GM23248 (cell line): ENCODE results near the gene SPATA6. TPM values are rescaled to one million over a fixed set of nuclear protein-coding genes. Genes with fewer than 3 reads are reported as not detected.
A peak's percentile ranks its signal among the peaks of the same experiment; 100 is the strongest.

Experiments used
- DNase-seq: peaks from one replicate; pipeline ENCODE4 v3.0.0-alpha.2; 2015
- H2AFZ ChIP-seq: fragments of 200-600 bp; sonication (generic); 2 replicates; pipeline ENCODE4 v1.6.1; 2016; ENCODE audit warnings: antibody characterized with exemption
- H3F3A ChIP-seq: fragments of 200-600 bp; sonication (generic); 2 replicates; pipeline ENCODE4 v1.6.1; 2016; ENCODE audit warnings: mild to moderate bottlenecking, antibody characterized with exemption, mixed run types; ENCODE audit not compliant: insufficient read depth
- H3K27ac ChIP-seq: fragments of 200-600 bp; sonication (generic); 2 replicates; pipeline ENCODE4 v1.5.1; 2016; ENCODE audit warnings: mild to moderate bottlenecking
- H3K27me3 ChIP-seq: fragments of 200-600 bp; sonication (generic); replicated peaks from 2 replicates; pipeline ENCODE4 v1.6.1; 2016; ENCODE audit warnings: mild to moderate bottlenecking; ENCODE audit not compliant: insufficient read depth
- H3K36me3 ChIP-seq: fragments of 200-600 bp; sonication (generic); 2 replicates; pipeline ENCODE4 v1.6.1; 2016; ENCODE audit warnings: low read depth, mild to moderate bottlenecking
- H3K4me1 ChIP-seq: fragments of 200-600 bp; sonication (generic); 2 replicates; pipeline ENCODE4 v1.6.1; 2016; ENCODE audit warnings: mild to moderate bottlenecking; ENCODE audit not compliant: insufficient read depth
- H3K4me2 ChIP-seq: fragments of 200-600 bp; sonication (generic); one replicate; pipeline ENCODE4 v1.6.1; 2016; ENCODE audit warnings: mild to moderate bottlenecking; ENCODE audit not compliant: unreplicated experiment
- H3K4me3 ChIP-seq: fragments of 200-600 bp; sonication (generic); 2 replicates; pipeline ENCODE4 v1.5.1; 2016; ENCODE audit warnings: mild to moderate bottlenecking
- H3K79me2 ChIP-seq: fragments of 200-600 bp; sonication (generic); 2 replicates; pipeline ENCODE4 v1.6.1; 2016; ENCODE audit warnings: mild to moderate bottlenecking; ENCODE audit not compliant: insufficient read depth
- H3K9ac ChIP-seq: fragments of 200-600 bp; sonication (generic); 2 replicates; pipeline ENCODE4 v1.6.1; 2016; ENCODE audit warnings: mild to moderate bottlenecking
- H3K9me2 ChIP-seq: fragments of 200-600 bp; sonication (generic); 2 replicates; pipeline ENCODE4 v1.6.1; 2016; ENCODE audit warnings: mixed run types, mild to moderate bottlenecking, moderate library complexity; ENCODE audit not compliant: insufficient read depth
- H3K9me3 ChIP-seq: fragments of 200-600 bp; sonication (generic); one replicate; pipeline ENCODE4 v1.6.1; 2017; ENCODE audit warnings: low read depth
- H4K20me1 ChIP-seq: fragments of 200-600 bp; sonication (generic); 2 replicates; pipeline ENCODE4 v1.6.0; 2016; ENCODE audit not compliant: insufficient read depth
- EZH2 ChIP-seq: fragments of 200-600 bp; sonication (generic); IDR thresholded peaks from 2 replicates; pipeline ENCODE4 v1.6.1; 2018; ENCODE audit warnings: antibody characterized with exemption, mild to moderate bottlenecking; ENCODE audit not compliant: insufficient read depth, poor library complexity, severe bottlenecking
- EZH2phosphoT487 ChIP-seq: fragments of 200-600 bp; sonication (generic); IDR thresholded peaks from 2 replicates; pipeline ENCODE4 v1.6.1; 2018; ENCODE audit warnings: antibody characterized with exemption, moderate library complexity, mild to moderate bottlenecking, low read depth; ENCODE audit not compliant: insufficient read depth
- WGBS, 2 experiments: methylation state at CpG; one replicate each; pipeline ENCODE4 v1.1.6; 2015 to 2017; ENCODE audit warnings: low lambda C conversion rate in 2 of 2, low coverage in 1 of 2; ENCODE audit errors: missing lambda C conversion rate in 2 of 2; 5-methylcytosine and 5-hydroxymethylcytosine counted together
- in situ Hi-C: fragments of 300-500 bp; cut with MboI; formaldehyde crosslinking; loops from 2 replicates; pipeline ENCODE4 v1.15.0; 2020
- polyA plus RNA-seq: library from polyadenylated mRNA; unstranded; fragments of >200 nt; fragmentation: Nextera tagmentation; extraction: Ambion mirVana; gene quantifications from 2 replicates; pipeline ENCODE4 v1.2.1, GENCODE V29; 2016
- total RNA-seq: library from RNA; depleted of rRNA; stranded (reverse); fragments of >200 nt; shearing (Covaris generic); gene quantifications from 2 replicates; pipeline ENCODE4 v1.2.3, GENCODE V29; 2014

Gene SPATA6
- total and polyA plus RNA-seq, 2 experiments from 2014 or later, result 1.4 to 5.1 TPM

DNA sequence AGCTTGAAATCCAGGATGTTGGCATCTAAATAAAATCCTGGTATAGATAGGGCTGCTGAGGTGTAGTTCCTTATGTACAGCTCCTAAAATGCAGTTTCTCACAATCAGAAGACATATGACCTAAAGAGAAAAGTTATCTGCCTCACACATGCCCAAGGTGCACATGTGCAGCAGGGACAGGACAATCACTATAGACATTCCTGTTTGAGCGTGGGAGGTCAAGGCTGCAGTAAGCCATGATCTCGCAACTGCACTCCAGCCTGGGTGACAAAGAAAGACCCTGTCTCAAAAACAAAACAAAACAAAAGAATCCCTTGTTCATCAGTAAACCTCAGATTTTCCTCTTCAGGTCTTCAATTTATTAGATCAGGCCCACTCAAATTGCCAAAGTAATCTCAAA is 66.1 kb downstream of the SPATA6 start:
- no peaks in the 10 kb centered on the region for H4K20me1 ChIP-seq
- 93 to 97% methylated on average over 2 of the region's 2 CpGs for WGBS, 2 experiments

DNA sequence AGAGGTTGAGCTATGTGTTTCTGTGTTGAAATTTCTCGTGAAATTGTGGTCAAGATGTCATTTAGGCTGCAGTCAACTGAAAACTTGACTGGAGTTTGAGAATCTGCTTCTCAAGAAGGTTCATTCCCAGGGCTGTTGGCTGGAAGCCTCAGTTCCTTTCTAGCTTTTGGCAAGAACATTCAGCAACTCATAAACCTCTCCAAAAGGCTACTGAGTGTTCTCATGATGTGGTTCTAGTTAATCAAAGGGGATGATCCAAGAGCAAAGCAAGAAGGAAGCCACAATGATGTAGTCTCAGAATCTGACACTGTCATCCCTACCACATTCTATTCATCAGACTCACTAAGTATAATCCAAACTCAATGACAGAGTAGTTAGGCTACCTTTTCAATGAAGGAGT is 66.6 kb downstream of the SPATA6 start:
- WGBS, 2 experiments, result 42 to 46% methylated on average over 1 of the region's 1 CpG
- in situ Hi-C loops, result no loop called here

More for the DNA sequence above, 66.1 kb downstream of the SPATA6 start:
- H3K9me2 ChIP-seq, result no peaks in the 10 kb centered on the region
- H3K27ac ChIP-seq, result no peak overlapping the region
- TF ChIP-seq EZH2phosphoT487, result no peak
- no peak for TF ChIP-seq EZH2
- H3K4me3 ChIP-seq, result no peak overlapping the region
- H3K9ac ChIP-seq, result no peak overlapping the region
- no peaks in the 10 kb centered on the region for H3K27me3 ChIP-seq
- in situ Hi-C loops, result no loop called here
- no peak for DNase-seq
- H3K36me3 ChIP-seq, result no peaks in the 10 kb centered on the region
- no peaks in the 10 kb centered on the region for H3F3A ChIP-seq
- no peaks in the 10 kb centered on the region for H3K79me2 ChIP-seq
- H3K9me3 ChIP-seq, result no peaks in the 10 kb centered on the region
- no peak overlapping the region for H3K4me2 ChIP-seq
- H3K4me1 ChIP-seq, result no peaks in the 10 kb centered on the region
- no peak overlapping the region for H2AFZ ChIP-seq

DNA sequence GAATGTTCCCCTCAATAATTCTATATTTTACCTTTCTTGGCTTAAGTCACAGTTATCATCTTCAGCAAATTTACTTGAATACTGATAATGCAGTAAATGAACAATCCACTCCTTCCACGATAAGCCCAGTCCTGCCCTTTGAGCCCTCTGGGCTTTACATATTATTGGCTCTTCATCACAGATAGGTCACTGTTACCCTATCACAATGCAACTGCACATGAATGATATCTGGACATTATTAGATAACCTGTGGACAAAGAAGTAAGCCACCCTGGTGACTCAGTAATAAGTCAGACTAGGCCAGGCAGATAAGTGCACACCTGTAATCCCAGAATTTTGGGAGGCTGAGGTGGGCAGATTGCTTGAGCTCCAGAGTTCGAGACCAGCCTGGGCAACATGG is 69.4 kb downstream of the SPATA6 start:
- no peak overlapping the region for H3K4me3 ChIP-seq
- no peak for DNase-seq
- no peaks in the 10 kb centered on the region for H3K9me3 ChIP-seq
- in situ Hi-C loops, result no loop called here
- 88 to 90% methylated on average over 2 of the region's 2 CpGs for WGBS, 2 experiments
- no peak overlapping the region for H3K9ac ChIP-seq
- no peak for TF ChIP-seq EZH2phosphoT487
- no peak for TF ChIP-seq EZH2
- no peak overlapping the region for H3K27ac ChIP-seq
- H4K20me1 ChIP-seq, result no peaks in the 10 kb centered on the region
- no peak overlapping the region for H2AFZ ChIP-seq
- H3K9me2 ChIP-seq, result no peaks in the 10 kb centered on the region
- no peaks in the 10 kb centered on the region for H3K4me1 ChIP-seq
- H3K79me2 ChIP-seq, result no peaks in the 10 kb centered on the region
- no peaks in the 10 kb centered on the region for H3K36me3 ChIP-seq
- no peaks in the 10 kb centered on the region for H3K27me3 ChIP-seq
- H3F3A ChIP-seq, result no peaks in the 10 kb centered on the region
- no peak overlapping the region for H3K4me2 ChIP-seq

More for the DNA sequence above, 66.6 kb downstream of the SPATA6 start:
- no peaks in the 10 kb centered on the region for H4K20me1 ChIP-seq
- H3K4me1 ChIP-seq, result no peaks in the 10 kb centered on the region
- no peak overlapping the region for H3K9ac ChIP-seq
- peak; percentile 27 for DNase-seq
- H3K4me2 ChIP-seq, result no peak overlapping the region
- no peaks in the 10 kb centered on the region for H3K27me3 ChIP-seq
- no peaks in the 10 kb centered on the region for H3K9me2 ChIP-seq
- no peaks in the 10 kb centered on the region for H3F3A ChIP-seq
- no peak overlapping the region for H2AFZ ChIP-seq
- no peaks in the 10 kb centered on the region for H3K79me2 ChIP-seq
- TF ChIP-seq EZH2 (no peak), EZH2phosphoT487 (no peak)
- H3K9me3 ChIP-seq, result no peaks in the 10 kb centered on the region
- H3K27ac ChIP-seq, result no peak overlapping the region
- no peaks in the 10 kb centered on the region for H3K36me3 ChIP-seq
- H3K4me3 ChIP-seq, result no peak overlapping the region

DNA sequence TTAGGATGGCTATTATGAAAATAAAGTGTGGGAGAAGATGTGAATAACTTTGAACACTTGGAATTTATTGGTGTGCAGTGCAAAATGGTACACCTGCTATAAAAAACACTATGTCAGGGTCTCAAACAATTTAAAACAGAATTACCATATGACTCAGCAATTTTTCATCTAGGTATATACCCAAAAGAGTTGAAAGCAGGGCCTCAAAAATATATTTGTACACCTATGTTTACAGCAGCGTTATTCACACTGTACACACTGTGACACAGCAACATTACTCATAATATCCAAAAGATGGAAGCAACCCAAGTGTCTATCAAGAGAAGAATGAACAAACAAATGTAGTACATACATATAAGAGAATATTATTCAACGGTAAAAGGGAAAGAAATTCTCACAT is 75.8 kb downstream of the SPATA6 start:
- Histone ChIP-seq H3K9me2 (no peaks in the 10 kb centered on the region), H3K79me2 (no peaks in the 10 kb centered on the region), H3F3A (no peaks in the 10 kb centered on the region), H3K4me1 (no peaks in the 10 kb centered on the region), H3K4me3 (no peak overlapping the region), H3K27me3 (no peaks in the 10 kb centered on the region), H3K9me3 (no peaks in the 10 kb centered on the region), H2AFZ (no peak overlapping the region), H4K20me1 (no peaks in the 10 kb centered on the region), H3K9ac (no peak overlapping the region), H3K4me2 (no peak overlapping the region), H3K36me3 (no peaks in the 10 kb centered on the region), H3K27ac (no peak overlapping the region)
- 96% methylated on average over 2 of the region's 2 CpGs for WGBS, 2 experiments
- in situ Hi-C loops, result no loop called here
- no peak for DNase-seq
- TF ChIP-seq EZH2, result no peak
- TF ChIP-seq EZH2phosphoT487, result no peak

DNA sequence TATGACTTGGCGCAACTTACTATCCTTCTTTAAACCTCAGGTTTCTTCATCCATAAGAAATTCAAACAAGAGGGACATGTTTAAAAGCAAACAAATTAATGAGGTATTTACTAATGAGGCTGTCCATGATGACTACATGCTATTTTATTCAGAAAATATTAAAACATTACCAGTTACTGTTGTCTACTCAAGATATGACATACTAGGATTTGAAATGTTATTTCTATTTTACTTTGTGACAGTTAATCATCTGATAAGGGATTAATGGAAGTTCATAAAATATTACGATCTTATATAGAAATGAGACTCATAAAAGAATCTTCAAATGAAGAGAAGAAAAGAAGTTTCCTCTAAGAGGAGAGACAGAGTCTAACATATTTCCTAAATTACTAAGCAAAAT is 80.1 kb downstream of the SPATA6 start:
- in situ Hi-C loops, result no loop called here
- H3K36me3 ChIP-seq, result no peaks in the 10 kb centered on the region
- H4K20me1 ChIP-seq, result no peaks in the 10 kb centered on the region
- WGBS, 2 experiments, result 97% methylated on average over 2 of the region's 2 CpGs
- no peak overlapping the region for H3K9ac ChIP-seq
- no peak overlapping the region for H2AFZ ChIP-seq
- no peak overlapping the region for H3K4me3 ChIP-seq
- DNase-seq, result no peak
- H3K4me2 ChIP-seq, result no peak overlapping the region
- no peaks in the 10 kb centered on the region for H3F3A ChIP-seq
- TF ChIP-seq EZH2 (no peak), EZH2phosphoT487 (no peak)
- no peaks in the 10 kb centered on the region for H3K4me1 ChIP-seq
- H3K9me2 ChIP-seq, result no peaks in the 10 kb centered on the region
- H3K27ac ChIP-seq, result no peak overlapping the region
- H3K9me3 ChIP-seq, result no peaks in the 10 kb centered on the region
- no peaks in the 10 kb centered on the region for H3K79me2 ChIP-seq
- H3K27me3 ChIP-seq, result no peaks in the 10 kb centered on the region
